Psoas muscle (tissue), 8 donors: Measurements from ENCODE around the gene ANXA11. TPM values are rescaled to one million over a fixed set of nuclear protein-coding genes. Genes with fewer than 3 reads are reported as not detected.

Source experiments
- ATAC-seq, 4 donors: fragments of 200-7000 bp; cut with Tn5 transposase; one replicate each; pipeline ENCODE4 v1.9.1; 2020; ENCODE audit warnings: moderate library complexity in 3 of 4, mild to moderate bottlenecking in 2 of 4
- DNase-seq, 2 donors: peaks; one replicate each; pipeline ENCODE4 v3.0.0-alpha.2; 2020
- H3K27ac ChIP-seq: fragments of 200-600 bp; one replicate; pipeline ENCODE4 v1.8.0; 2022
- H3K27me3 ChIP-seq, 3 donors: fragments of 200-600 bp in 1 of 3; one replicate each; pipeline versions ENCODE4 v1.6.1 to v1.8.0; 2013 to 2022; ENCODE audit warnings: low read length in 2 of 3, mild to moderate bottlenecking in 2 of 3, moderate library complexity in 1 of 3; ENCODE audit not compliant: insufficient read depth in 3 of 3
- H3K36me3 ChIP-seq, 2 donors: fragments of 200-600 bp in 1 of 2; one replicate each; pipeline versions ENCODE4 v1.6.1 to v1.8.0; 2013 to 2022; ENCODE audit warnings: low read depth in 1 of 2, mild to moderate bottlenecking in 1 of 2, moderate library complexity in 1 of 2; ENCODE audit not compliant: insufficient read depth in 1 of 2
- H3K4me1 ChIP-seq: fragments of 200-600 bp; one replicate; pipeline ENCODE4 v1.8.0; 2022
- H3K4me3 ChIP-seq: fragments of 200-600 bp; one replicate; pipeline ENCODE4 v1.8.0; 2022; ENCODE audit warnings: mild to moderate bottlenecking
- H3K9me3 ChIP-seq: fragments of 200-600 bp; one replicate; pipeline ENCODE4 v1.8.0; 2022
- CTCF ChIP-seq: fragments of 200-600 bp; IDR thresholded peaks from one replicate; pipeline ENCODE4 v1.8.0; 2022; ENCODE audit warnings: antibody characterized with exemption
- WGBS, 3 donors: extraction: QIAGEN DNeasy Blood & Tissue Kit; methylation state at CpG; one replicate each; pipeline versions ENCODE4 v1.1.6 to v1.1.7; 2013; 5-methylcytosine and 5-hydroxymethylcytosine counted together
- intact Hi-C, 2 donors: fragments of 100-400 bp; cut with DNase I; formaldehyde crosslinking; loops; one replicate each; pipeline versions ENCODE4 v1.11.0 to v1.14.2; 2022
- polyA plus RNA-seq, 3 donors: library from polyadenylated mRNA; stranded (reverse); fragments of 200-250 nt; gene quantifications; one replicate each; pipeline ENCODE4 v1.2.3, GENCODE V29; 2013
- total RNA-seq, 4 donors: library from RNA; stranded (reverse); fragmentation: NEBNext Ultra II Directional in 2 of 4; extraction: Animal tissue kit (Norgen Biotek cat#: 25700) in 2 of 4; gene quantifications; one replicate each; pipeline versions ENCODE4 v1.2.1 to v1.2.4, GENCODE V29; 2021 to 2023
- donor health status: healthy with polysubstance abuse.
- donor health status: DM: no; HTN: no; CAD: no; lungs with moderate emphysema.
- donor health status: Bipolar disorder and iron deficiency.
- donor health status: healthy.
- donor health status: DM: yes; HTN: yes; CAD: no.
- donor health status: DM: no; HTN: no; CAD: no.
- donor health status: DM: no; HTN: no; CAD: no.
- donor health status: DM: yes; HTN: yes; CAD: no.

Gene ANXA11
- total and polyA plus RNA-seq, 7 donors = 112 to 389 (median 164) TPM

GRCh38 chr10:80194373-80195045, 10.8 kb downstream of the ANXA11 start:
- H3K9me3 ChIP-seq = no peaks in the 10 kb centered on the region
- H3K4me3 ChIP-seq = no peak overlapping the region
- H3K4me1 ChIP-seq = peaks cover 93% of the 10 kb centered on the region
- no peaks in the 10 kb centered on the region for H3K27me3 ChIP-seq
- ATAC-seq (no peak), DNase-seq (no peak)
- intact Hi-C loops = no loop called here
- no peak for TF ChIP-seq CTCF
- no peaks in the 10 kb centered on the region for H3K36me3 ChIP-seq
- peak overlapping the region; percentile 99 for H3K27ac ChIP-seq
- WGBS, 3 donors = 46 to 51% (median 47%) methylated on average over 11 of the region's 11 CpGs

GRCh38 chr10:80192553-80192952, 12.8 kb downstream of the ANXA11 start:
- no peak for TF ChIP-seq CTCF
- intact Hi-C loops = no loop called here
- Histone ChIP-seq H3K9me3 (no peaks in the 10 kb centered on the region), H3K4me3 (no peak overlapping the region), H3K36me3 (no peaks in the 10 kb centered on the region), H3K27ac (peak overlapping the region; percentile 99), H3K27me3 (no peaks in the 10 kb centered on the region), H3K4me1 (peaks cover 93% of the 10 kb centered on the region)
- DNase-seq = no peak
- no peak for ATAC-seq

- H3K36me3 ChIP-seq = no peaks in the 10 kb centered on the region
- no peak overlapping the region for H3K4me3 ChIP-seq
- no peaks in the 10 kb centered on the region for H3K27me3 ChIP-seq
- ATAC-seq = peak; percentile 15 to 56 (median 45)
- DNase-seq = peak in 1 of 2 donors; percentile 61
- no peak for TF ChIP-seq CTCF
- H3K27ac ChIP-seq = peak overlapping the region; percentile 67
- peaks cover 93% of the 10 kb centered on the region for H3K4me1 ChIP-seq
- no peaks in the 10 kb centered on the region for H3K9me3 ChIP-seq
- 54 to 65% (median 54%) methylated on average over 16 of the region's 16 CpGs for WGBS, 3 donors
- intact Hi-C loops = no loop called here
Observed at GRCh38 chr10:80191589-80192270, 13.6 kb downstream of the ANXA11 start.

GRCh38 chr10:80188713-80189112, 16.6 kb downstream of the ANXA11 start:
- WGBS, 3 donors = 79 to 91% (median 80%) methylated on average over 9 of the region's 9 CpGs
- no peak for ATAC-seq
- DNase-seq = peak in 1 of 2 donors; percentile 11
- Histone ChIP-seq H3K9me3 (no peaks in the 10 kb centered on the region), H3K27me3 (no peaks in the 10 kb centered on the region), H3K4me1 (peaks cover 94% of the 10 kb centered on the region), H3K27ac (peak overlapping the region; percentile 56), H3K4me3 (no peak overlapping the region), H3K36me3 (no peaks in the 10 kb centered on the region)
- no peak for TF ChIP-seq CTCF
- intact Hi-C loops = no loop called here
